Measurements from ENCODE around the gene SART3. TPM values are rescaled to one million over a fixed set of nuclear protein-coding genes. Genes with fewer than 3 reads are reported as not detected.

Gene SART3
- polyA plus RNA-seq, 1 donor (not counting 4 experiments of a cell fraction or from before 2014, with no cell fraction given) = 19.0 TPM

DNA sequence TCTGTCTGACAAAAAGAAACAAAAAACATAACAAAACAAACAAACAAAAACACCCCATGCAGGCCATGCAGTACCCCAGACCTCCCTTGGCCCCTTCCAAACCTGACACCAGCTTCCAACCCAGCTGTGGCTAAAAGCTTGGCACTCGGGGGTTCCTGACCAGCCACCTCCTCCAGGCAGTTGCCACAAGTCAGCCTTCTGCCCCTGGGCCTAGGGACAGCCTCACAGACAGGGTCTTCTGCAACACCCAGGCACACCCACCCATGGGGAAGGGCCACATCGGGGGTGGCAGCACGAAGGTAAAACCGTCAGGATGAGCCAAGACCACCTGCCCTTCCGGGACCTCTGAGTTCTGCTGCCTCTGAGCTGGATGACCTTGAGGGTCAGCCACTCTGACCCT, 47.6 kb upstream of the SART3 start:
- DNase-seq (ENCODE audit: low read depth, low spot score) (no peak), FAIRE-seq (no peak)
- H4K20me1 ChIP-seq (ENCODE audit: control insufficient read depth, extremely low read depth, insufficient read depth, low read length) = no peaks in the 10 kb centered on the region
- no peak overlapping the region for H3K9ac ChIP-seq (ENCODE audit: control insufficient read depth, extremely low read depth, insufficient read depth, low read length)
- H3K4me2 ChIP-seq (ENCODE audit: control insufficient read depth, extremely low read depth, insufficient read depth, low read depth, low read length) = no peak overlapping the region
- peaks cover 6% of the 10 kb centered on the region for H3K4me1 ChIP-seq (ENCODE audit: control insufficient read depth, extremely low read depth, insufficient read depth, low read length)
- TF ChIP-seq, protein P1, sequence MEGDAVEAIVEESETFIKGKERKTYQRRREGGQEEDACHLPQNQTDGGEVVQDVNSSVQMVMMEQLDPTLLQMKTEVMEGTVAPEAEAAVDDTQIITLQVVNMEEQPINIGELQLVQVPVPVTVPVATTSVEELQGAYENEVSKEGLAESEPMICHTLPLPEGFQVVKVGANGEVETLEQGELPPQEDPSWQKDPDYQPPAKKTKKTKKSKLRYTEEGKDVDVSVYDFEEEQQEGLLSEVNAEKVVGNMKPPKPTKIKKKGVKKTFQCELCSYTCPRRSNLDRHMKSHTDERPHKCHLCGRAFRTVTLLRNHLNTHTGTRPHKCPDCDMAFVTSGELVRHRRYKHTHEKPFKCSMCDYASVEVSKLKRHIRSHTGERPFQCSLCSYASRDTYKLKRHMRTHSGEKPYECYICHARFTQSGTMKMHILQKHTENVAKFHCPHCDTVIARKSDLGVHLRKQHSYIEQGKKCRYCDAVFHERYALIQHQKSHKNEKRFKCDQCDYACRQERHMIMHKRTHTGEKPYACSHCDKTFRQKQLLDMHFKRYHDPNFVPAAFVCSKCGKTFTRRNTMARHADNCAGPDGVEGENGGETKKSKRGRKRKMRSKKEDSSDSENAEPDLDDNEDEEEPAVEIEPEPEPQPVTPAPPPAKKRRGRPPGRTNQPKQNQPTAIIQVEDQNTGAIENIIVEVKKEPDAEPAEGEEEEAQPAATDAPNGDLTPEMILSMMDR (optimal IDR thresholded peaks at IDR 0.05 in 1 of 3, IDR thresholded peaks at IDR 0.05 in 1 of 3, conservative IDR thresholded peaks at IDR 0.05 in 1 of 3; ENCODE audit: extremely low read depth in 1 of 3, insufficient read depth in 2 of 3, low read length in 3 of 3) = no peak
- no peak for TF ChIP-seq EZH2 (IDR thresholded peaks at IDR 0.05; ENCODE audit: low read length)
- no peaks in the 10 kb centered on the region for H3K9me3 ChIP-seq (ENCODE audit: control insufficient read depth, low read depth, low read length)
- no peaks in the 10 kb centered on the region for H3K9me1 ChIP-seq (ENCODE audit: control insufficient read depth, extremely low read depth, insufficient read depth, low read length)
- H2AFZ ChIP-seq (ENCODE audit: control insufficient read depth, low read length) = no peak overlapping the region
- dilution Hi-C loops (cut with MboI; ENCODE audit: extremely low pct_ligation_motif_present, low sequenced_read_pairs) = no loop called here
- no peaks in the 10 kb centered on the region for H3K36me3 ChIP-seq (ENCODE audit: control insufficient read depth in 2 of 2, extremely low read depth in 1 of 2, insufficient read depth in 2 of 2, low read length in 2 of 2)
- H3K27ac ChIP-seq (ENCODE audit: control insufficient read depth, insufficient read depth, low read length) = no peak overlapping the region
- H3K79me2 ChIP-seq (ENCODE audit: control insufficient read depth, insufficient read depth, low read length) = no peaks in the 10 kb centered on the region
- H3K27me3 ChIP-seq (ENCODE audit: control insufficient read depth, extremely low read depth, insufficient read depth, low read length) = peaks cover 10% of the 10 kb centered on the region
- H3K4me3 ChIP-seq (ENCODE audit: control insufficient read depth in 2 of 3, extremely low read depth in 1 of 3, insufficient read depth in 2 of 3, low read depth in 1 of 3, low read length in 3 of 3) = no peak overlapping the region

DNA sequence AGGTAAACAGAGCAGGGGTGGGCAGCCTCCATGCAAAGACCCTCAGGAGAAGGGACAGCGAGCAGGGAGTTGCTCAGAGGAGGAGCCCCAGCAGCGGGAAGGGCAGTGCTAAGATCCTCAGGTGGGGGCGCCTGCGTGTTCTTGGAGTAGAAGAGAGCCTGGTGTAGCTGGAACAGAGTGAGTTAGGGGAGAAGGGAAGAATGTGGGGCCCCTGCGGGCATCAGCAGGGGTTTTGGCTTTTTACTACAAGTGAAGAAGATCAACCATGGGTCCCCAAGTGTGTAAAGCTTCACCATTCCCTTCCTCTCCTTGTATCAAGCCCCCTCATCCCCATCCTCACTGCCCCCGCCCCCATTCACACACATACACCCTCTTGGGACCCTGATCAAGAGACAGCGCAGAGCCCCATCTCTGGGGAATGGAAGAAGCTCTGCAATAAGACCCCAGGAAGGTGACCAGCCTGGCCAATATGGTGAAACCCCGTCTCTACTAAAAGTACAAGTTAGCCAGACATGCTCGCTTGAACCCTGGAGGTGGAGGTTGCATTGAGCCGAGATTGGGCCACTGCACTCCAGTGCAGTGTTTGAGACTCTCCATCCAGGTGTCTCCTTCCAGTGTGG, 47.1 kb upstream of the SART3 start:
- Histone ChIP-seq H3K4me2 (ENCODE audit: control insufficient read depth, extremely low read depth, insufficient read depth, low read depth, low read length) (no peak overlapping the region), H3K9me3 (ENCODE audit: control insufficient read depth, low read depth, low read length) (no peaks in the 10 kb centered on the region), H3K4me3 (ENCODE audit: control insufficient read depth in 2 of 3, extremely low read depth in 1 of 3, insufficient read depth in 2 of 3, low read depth in 1 of 3, low read length in 3 of 3) (no peak overlapping the region), H3K9ac (ENCODE audit: control insufficient read depth, extremely low read depth, insufficient read depth, low read length) (no peak overlapping the region), H4K20me1 (ENCODE audit: control insufficient read depth, extremely low read depth, insufficient read depth, low read length) (no peaks in the 10 kb centered on the region), H3K79me2 (ENCODE audit: control insufficient read depth, insufficient read depth, low read length) (no peaks in the 10 kb centered on the region), H2AFZ (ENCODE audit: control insufficient read depth, low read length) (no peak overlapping the region), H3K27ac (ENCODE audit: control insufficient read depth, insufficient read depth, low read length) (no peak overlapping the region), H3K9me1 (ENCODE audit: control insufficient read depth, extremely low read depth, insufficient read depth, low read length) (no peaks in the 10 kb centered on the region), H3K27me3 (ENCODE audit: control insufficient read depth, extremely low read depth, insufficient read depth, low read length) (peaks cover 10% of the 10 kb centered on the region), H3K4me1 (ENCODE audit: control insufficient read depth, extremely low read depth, insufficient read depth, low read length) (peaks cover 6% of the 10 kb centered on the region), H3K36me3 (ENCODE audit: control insufficient read depth in 2 of 2, extremely low read depth in 1 of 2, insufficient read depth in 2 of 2, low read length in 2 of 2) (no peaks in the 10 kb centered on the region)
- dilution Hi-C loops (cut with MboI; ENCODE audit: extremely low pct_ligation_motif_present, low sequenced_read_pairs) = no loop called here
- DNase-seq (ENCODE audit: low read depth, low spot score) = no peak
- FAIRE-seq = no peak
- TF ChIP-seq, protein P1 (optimal IDR thresholded peaks at IDR 0.05 in 1 of 3, IDR thresholded peaks at IDR 0.05 in 1 of 3, conservative IDR thresholded peaks at IDR 0.05 in 1 of 3; ENCODE audit: extremely low read depth in 1 of 3, insufficient read depth in 2 of 3, low read length in 3 of 3) = no peak
